Activated CD8-positive, alpha-beta memory T cell treated with anti-CD3 and anti-CD28 coated beads, Interleukin-2, amount 50 U/mL, for 1 hour (primary cell): ENCODE data around the gene C20orf204.
"Not testable (repeated sequence)": the region's sequence is repeated elsewhere in the genome, so short reads cannot be mapped to it uniquely, and the experiment has no call there.

Source experiments
- DNase-seq: peaks from one replicate; pipeline ENCODE4 v3.0.0-alpha.2; 2020; ENCODE audit errors: extremely low read depth

The C20orf204 gene

GRCh38 chr20:64083378-64083803 lies 47.4 kb downstream of the C20orf204 start:
- DNase-seq = no peak

GRCh38 chr20:64083804-64084684 lies 48.1 kb downstream of the C20orf204 start, which contains the start of gene LKAAEAR1:
LKAAEAR1 (minus strand) TSS chr20:64084398; CDS start chr20:64084219, 179 bp downstream.
- DNase-seq = no peak

GRCh38 chr20:64084685-64085152 lies 48.7 kb downstream of the C20orf204 start:
- no peak for DNase-seq

- DNase-seq = no peak
Measured at GRCh38 chr20:64086801-64087200, 50.8 kb downstream of the C20orf204 start.

GRCh38 chr20:64087226-64087825 lies 51.3 kb downstream of the C20orf204 start:
- DNase-seq = not testable (repeated sequence)

GRCh38 chr20:64088586-64088985 lies 52.6 kb downstream of the C20orf204 start:
- DNase-seq = not testable (repeated sequence)
